B cell (primary cell): ENCODE measurements around the gene CHRNA1. TPM values are rescaled to one million over a fixed set of nuclear protein-coding genes. Genes with fewer than 3 reads are reported as not detected.

Source experiments
- ATAC-seq: fragments of 200-7000 bp; cut with Tn5 transposase; one replicate; pipeline ENCODE4 v1.10.0; 2021; ENCODE audit warnings: low read depth, mild to moderate bottlenecking, moderate number of reproducible peaks, moderate library complexity
- CTCF ChIA-PET: fragments of 350-600 bp; sonication (Branson Sonifier 250); formaldehyde crosslinking; loops from one replicate; lab custom pipeline; 2021; ENCODE audit warnings: antibody characterized with exemption, inconsistent platforms; lab: Charles Lee
- POLR2A ChIA-PET: fragments of 350-600 bp; sonication (Branson Sonifier 250); formaldehyde crosslinking; loops from one replicate; lab custom pipeline; 2021; ENCODE audit warnings: antibody characterized with exemption; lab: Charles Lee
- DNase-seq: peaks from one replicate; pipeline ENCODE4 v3.0.0; 2013
- H2AFZ ChIP-seq: 2 replicates; pipeline ENCODE4 v1.6.1; 2012; ENCODE audit warnings: mild to moderate bottlenecking, low read depth, low read length; ENCODE audit not compliant: insufficient read depth, poor library complexity, severe bottlenecking
- H3K27ac ChIP-seq, 2 donors: 1 replicate in 1 of 2; 2 replicates in 1 of 2; pipeline ENCODE4 v1.5.1; 2012 to 2013; ENCODE audit warnings: low read length in 2 of 2, mild to moderate bottlenecking in 2 of 2, moderate library complexity in 1 of 2
- H3K27me3 ChIP-seq, 4 experiments: fragments of 200-600 bp in 1 of 4; sonication (generic) in 1 of 4; replicated peaks in 1 of 4; 1 replicate in 2 of 4; 2 replicates in 2 of 4; pipeline versions ENCODE4 v1.6.1 to v1.7.0; 2013 to 2016; ENCODE audit warnings: low read length in 3 of 4, mild to moderate bottlenecking in 2 of 4, mixed read lengths in 1 of 4, moderate library complexity in 1 of 4; ENCODE audit not compliant: insufficient read depth in 4 of 4, control insufficient read depth in 3 of 4; ENCODE audit errors: control extremely low read depth in 1 of 4
- H3K36me3 ChIP-seq, 2 experiments: replicated peaks in 1 of 2; 1 replicate in 1 of 2; 2 replicates in 1 of 2; pipeline versions ENCODE4 v1.6.1 to v1.7.1; 2013; ENCODE audit warnings: low read length in 1 of 2; ENCODE audit not compliant: insufficient read depth in 2 of 2, control insufficient read depth in 1 of 2; ENCODE audit errors: control extremely low read depth in 1 of 2, extremely low read depth in 1 of 2
- H3K4me1 ChIP-seq, 2 donors: fragments of 200-600 bp in 1 of 2; sonication (generic) in 1 of 2; 1 replicate in 1 of 2; 2 replicates in 1 of 2; pipeline versions ENCODE4 v1.5.1 to v1.6.1; 2013 to 2017; ENCODE audit warnings: low read length in 2 of 2; ENCODE audit not compliant: control insufficient read depth in 2 of 2, insufficient read depth in 2 of 2
- H3K4me2 ChIP-seq: replicated peaks from 2 replicates; pipeline ENCODE3; 2012; ENCODE audit warnings: mild to moderate bottlenecking, low read depth, low read length; ENCODE audit not compliant: poor library complexity, severe bottlenecking
- H3K4me3 ChIP-seq, 5 experiments: fragments of 200-600 bp in 1 of 5; sonication (generic) in 1 of 5; 1 replicate in 3 of 5; 2 replicates in 2 of 5; pipeline versions ENCODE4 v1.5.1 to v1.7.0; 2011 to 2016; ENCODE audit warnings: low read length in 4 of 5, mild to moderate bottlenecking in 4 of 5, low read depth in 2 of 5, control low read depth in 1 of 5, moderate library complexity in 1 of 5; ENCODE audit not compliant: insufficient read depth in 1 of 5; ENCODE audit errors: control extremely low read depth in 1 of 5, extremely low read depth in 1 of 5
- H3K79me2 ChIP-seq: fragments of 200-600 bp; sonication (generic); one replicate; pipeline ENCODE4 v1.6.0; 2016; ENCODE audit warnings: low read length; ENCODE audit not compliant: control insufficient read depth, insufficient read depth
- H3K9ac ChIP-seq: fragments of 200-600 bp; sonication (generic); 2 replicates; pipeline ENCODE4 v1.6.1; 2017; ENCODE audit warnings: mild to moderate bottlenecking, low read length, moderate library complexity
- H3K9me3 ChIP-seq, 3 donors: one replicate each; pipeline versions ENCODE4 v1.6.1 to v1.7.1; 2013; ENCODE audit warnings: low read length in 2 of 3; ENCODE audit not compliant: control insufficient read depth in 2 of 3, insufficient read depth in 1 of 3; ENCODE audit errors: control extremely low read depth in 1 of 3
- H4K20me1 ChIP-seq: 2 replicates; pipeline ENCODE4 v1.6.0; 2012; ENCODE audit warnings: mild to moderate bottlenecking, low read length; ENCODE audit not compliant: insufficient read depth, control insufficient read depth, poor library complexity, severe bottlenecking
- H3K27ac Mint-ChIP-seq: one replicate; pipeline ENCODE4 v1.8.0; 2021; ENCODE audit warnings: mixed read lengths
- H3K27me3 Mint-ChIP-seq: one replicate; pipeline ENCODE4 v1.8.0; 2021; ENCODE audit warnings: mixed read lengths
- H3K4me1 Mint-ChIP-seq: one replicate; pipeline ENCODE4 v1.8.0; 2021; ENCODE audit warnings: mixed read lengths
- H3K4me3 Mint-ChIP-seq: one replicate; pipeline ENCODE4 v1.8.0; 2021; ENCODE audit warnings: mixed read lengths
- H3K9me3 Mint-ChIP-seq: one replicate; pipeline ENCODE4 v1.8.0; 2022; ENCODE audit warnings: mixed read lengths; ENCODE audit not compliant: insufficient read depth
- CTCF ChIP-seq: fragments of 200-600 bp; IDR thresholded peaks from one replicate; pipeline ENCODE4 v1.8.0; 2022; ENCODE audit warnings: antibody characterized with exemption, mild to moderate bottlenecking
- EZH2 ChIP-seq: IDR thresholded peaks from 2 replicates; pipeline ENCODE4 v1.6.1; 2012; ENCODE audit warnings: borderline replicate concordance, low read depth, mild to moderate bottlenecking, moderate library complexity, low read length; ENCODE audit not compliant: insufficient read depth, poor library complexity, severe bottlenecking
- WGBS: methylation state at CpG from one replicate; pipeline ENCODE4 v1.1.5; 2013; ENCODE audit warnings: missing lambda C conversion rate; ENCODE audit not compliant: insufficient coverage; 5-methylcytosine and 5-hydroxymethylcytosine counted together
- intact Hi-C: fragments of 100-400 bp; cut with micrococcal nuclease; formaldehyde crosslinking; loops from one replicate; pipeline ENCODE4 v1.10.0; 2022
- polyA plus RNA-seq: library from polyadenylated mRNA; depleted of rRNA; stranded (reverse); fragments of >200 nt; gene quantifications from 2 replicates; pipeline ENCODE4 v1.2.3, GENCODE V29; 2012
- total RNA-seq, 2 donors: library from RNA; stranded (reverse); fragments of 120-200 nt in 1 of 2; gene quantifications; 1 replicate in 1 of 2; 2 replicates in 1 of 2; pipeline versions ENCODE4 v1.2.3 to v1.2.4, GENCODE V29; 2013 to 2022

CHRNA1 gene
- total and polyA plus RNA-seq, 2 donors (not counting 1 experiment from before 2014, with no cell fraction given), result 0.20 to 0.22 TPM

GRCh38 chr2:174776223-174776622, 12.0 kb upstream of the CHRNA1 start:
- H3K4me1 Mint-ChIP-seq, result peaks cover 11% of the 10 kb centered on the region

GRCh38 chr2:174775571-174775980, 11.3 kb upstream of the CHRNA1 start:
- H3K9ac ChIP-seq, result no peak overlapping the region
- no peak overlapping the region for H3K4me3 ChIP-seq
- no peak overlapping the region for H3K27ac ChIP-seq
- Mint-ChIP-seq H3K9me3 (no peaks in the 10 kb centered on the region), H3K4me1 (peaks cover 11% of the 10 kb centered on the region), H3K27me3 (peaks cover 20% of the 10 kb centered on the region), H3K4me3 (no peak overlapping the region), H3K27ac (no peak overlapping the region)
- no peaks in the 10 kb centered on the region for H3K36me3 ChIP-seq
- H3K79me2 ChIP-seq, result no peaks in the 10 kb centered on the region
- no peaks in the 10 kb centered on the region for H3K9me3 ChIP-seq
- DNase-seq (peak; percentile 25), ATAC-seq (peak; percentile 37)
- H3K27me3 ChIP-seq, result peaks cover 0 to 10% (median 2%) of the 10 kb centered on the region in 4 experiments
- peaks cover 0 to 6% of the 10 kb centered on the region in 2 donors for H3K4me1 ChIP-seq
- intact Hi-C loops, result no loop called here
- H3K4me2 ChIP-seq, result no peak overlapping the region
- H4K20me1 ChIP-seq, result no peaks in the 10 kb centered on the region
- TF ChIP-seq CTCF (no peak), EZH2 (no peak)
- ChIA-PET CTCF (interaction anchor here (8.0 kb wide), 1 partner anchor 26 kb away, joined by 59 read pairs; no protein-coding TSS in a partner anchor), POLR2A (no interaction called here)
- H2AFZ ChIP-seq, result no peak overlapping the region
- WGBS, result 56% methylated on average over 5 of the region's 5 CpGs

More at GRCh38 chr2:174776223-174776622, 12.0 kb upstream of the CHRNA1 start:
- H4K20me1 ChIP-seq, result no peaks in the 10 kb centered on the region
- intact Hi-C loops, result no loop called here
- H3K79me2 ChIP-seq, result no peaks in the 10 kb centered on the region
- peak; percentile 21 for DNase-seq
- no peak overlapping the region for H3K27ac ChIP-seq
- TF ChIP-seq CTCF, result peak; percentile 30
- TF ChIP-seq EZH2, result no peak
- WGBS, result 76% methylated on average over 4 of the region's 6 CpGs
- POLR2A ChIA-PET, result no interaction called here
- H3K9me3 Mint-ChIP-seq, result no peaks in the 10 kb centered on the region
- H3K9me3 ChIP-seq, result no peaks in the 10 kb centered on the region
- no peak overlapping the region for H3K9ac ChIP-seq
- H3K27me3 Mint-ChIP-seq, result peaks cover 22% of the 10 kb centered on the region
- H2AFZ ChIP-seq, result no peak overlapping the region
- no peak overlapping the region for H3K27ac Mint-ChIP-seq
- no peak for ATAC-seq
- H3K4me1 ChIP-seq, result peaks cover 0 to 6% of the 10 kb centered on the region in 2 donors
- peaks cover 0 to 10% (median 2%) of the 10 kb centered on the region in 4 experiments for H3K27me3 ChIP-seq
- CTCF ChIA-PET, result interaction anchor here (8.0 kb wide), 1 partner anchor 26 kb away, joined by 59 read pairs; no protein-coding TSS in a partner anchor
- no peak overlapping the region for H3K4me3 Mint-ChIP-seq
- no peak overlapping the region for H3K4me2 ChIP-seq
- no peaks in the 10 kb centered on the region for H3K36me3 ChIP-seq
- no peak overlapping the region for H3K4me3 ChIP-seq
